HepG2 (cell line): ENCODE results near the gene GSTM4. TPM values are rescaled to one million over a fixed set of nuclear protein-coding genes. Genes with fewer than 3 reads are reported as not detected.

Experiments
- ATAC-seq: fragments of 200-7000 bp; cut with Tn5 transposase; 3 replicates; pipeline ENCODE4 v1.9.1; 2020; ENCODE audit warnings: mild to moderate bottlenecking, moderate library complexity
- BruUV-seq: library from RNA; stranded (reverse); fragments of 400-500 nt; replicated peaks from 2 replicates; lab custom pipeline; 2021; lab: Mats Ljungman, UMichigan
- CTCF ChIA-PET: fragments of 300-600 bp; formaldehyde crosslinking; extraction: SDS; loops from one replicate; lab custom pipeline; 2021; ENCODE audit warnings: low total read pairs, inconsistent platforms, low intra/inter-chr PET ratio; lab: Yijun Ruan, JAX
- POLR2A ChIA-PET: fragments of 350-600 bp; sonication (Branson Sonifier 250); formaldehyde crosslinking; loops from one replicate; lab custom pipeline; 2020; ENCODE audit warnings: antibody characterized with exemption, inconsistent platforms; lab: Yijun Ruan, JAX
- DNase-seq: peaks from one replicate; pipeline ENCODE4 v3.0.0-alpha.2; 2015; ENCODE audit warnings: low spot score
- FAIRE-seq: peaks from 3 replicates; lab custom pipeline; 2011; peaks lifted over from hg19 to GRCh38; lab: Jason Lieb, UNC
- H2AFZ ChIP-seq: one replicate; pipeline ENCODE4 v1.6.1; 2011; ENCODE audit warnings: low read length, inconsistent platforms
- H3K27ac ChIP-seq: fragments of 300-600 bp; 3 replicates; pipeline ENCODE4 v1.8.0; 2011; ENCODE audit warnings: mixed run types, mild to moderate bottlenecking, mixed read lengths, low read length, inconsistent platforms; ENCODE audit not compliant: insufficient read depth; ENCODE audit errors: extremely low read length
- H3K27me3 ChIP-seq, 2 experiments: fragments of 200-600 bp in 1 of 2; 2 replicates in 1 of 2; 3 replicates in 1 of 2; pipeline versions ENCODE4 v1.6.0 to v1.8.0; 2011; ENCODE audit warnings: low read length in 2 of 2, mild to moderate bottlenecking in 2 of 2, moderate library complexity in 2 of 2, inconsistent platforms in 1 of 2; ENCODE audit not compliant: insufficient read depth in 2 of 2, control insufficient read depth in 1 of 2
- H3K36me3 ChIP-seq, 2 experiments: fragments of 200-600 bp in 1 of 2; replicated peaks in 1 of 2; 2 replicates in 1 of 2; 3 replicates in 1 of 2; pipeline versions ENCODE4 v1.5.1 to v1.8.0; 2011; ENCODE audit warnings: low read length in 2 of 2, inconsistent platforms in 1 of 2; ENCODE audit not compliant: insufficient read depth in 2 of 2, control insufficient read depth in 1 of 2
- H3K4me1 ChIP-seq: 2 replicates; pipeline ENCODE4 v1.5.1; 2012; ENCODE audit warnings: low read length, inconsistent platforms; ENCODE audit not compliant: insufficient read depth
- H3K4me2 ChIP-seq: 2 replicates; pipeline ENCODE4 v1.6.0; 2011; ENCODE audit warnings: low read depth, low read length, inconsistent platforms
- H3K4me3 ChIP-seq, 3 experiments: fragments of 200-600 bp in 1 of 3; sonication (generic), shearing (Covaris generic) in 1 of 3; replicated peaks in 1 of 3; 2 replicates each; pipeline ENCODE4 v1.5.1; 2011 to 2016; ENCODE audit warnings: low read length in 3 of 3, inconsistent platforms in 2 of 3, low read depth in 2 of 3, mild to moderate bottlenecking in 2 of 3, control low read depth in 1 of 3, mixed read lengths in 1 of 3; ENCODE audit not compliant: insufficient read depth in 1 of 3
- H3K79me2 ChIP-seq: one replicate; pipeline ENCODE4 v1.6.1; 2011; ENCODE audit warnings: low read length, inconsistent platforms; ENCODE audit not compliant: insufficient read depth
- H3K9ac ChIP-seq: 2 replicates; pipeline ENCODE4 v1.6.0; 2011; ENCODE audit warnings: mild to moderate bottlenecking, low read depth, low read length, inconsistent platforms; ENCODE audit not compliant: insufficient read depth
- H3K9me3 ChIP-seq: 2 replicates; pipeline ENCODE4 v1.5.1; 2012; ENCODE audit warnings: mild to moderate bottlenecking, low read length
- H4K20me1 ChIP-seq: 2 replicates; pipeline ENCODE4 v1.6.0; 2011; ENCODE audit warnings: inconsistent platforms, mild to moderate bottlenecking, low read length, moderate library complexity; ENCODE audit not compliant: insufficient read depth
- ARNT2 ChIP-seq: sonication (generic); formaldehyde crosslinking; IDR thresholded peaks from 2 replicates; pipeline ENCODE4 v1.8.0; 2022; ENCODE audit warnings: mild to moderate bottlenecking, low read depth, missing genetic modification reagents, moderate library complexity
- ERF ChIP-seq: IDR thresholded peaks from 2 replicates; pipeline ENCODE4 v1.6.1; 2018; ENCODE audit warnings: missing biosample characterization, missing genetic modification reagents
- FIP1L1 ChIP-seq: fragments of 200-400 bp; formaldehyde crosslinking; IDR thresholded peaks from 2 replicates; pipeline ENCODE4 v1.6.1; 2018; ENCODE audit warnings: low read depth, mild to moderate bottlenecking, low read length, moderate library complexity, borderline replicate concordance; ENCODE audit not compliant: insufficient read depth
- GATAD1 ChIP-seq: IDR thresholded peaks from 2 replicates; pipeline ENCODE4 v1.6.1; 2016; ENCODE audit warnings: missing genetic modification reagents, missing compliant biosample characterization
- HNRNPUL1 ChIP-seq: fragments of 200-400 bp; formaldehyde crosslinking; IDR thresholded peaks from 2 replicates; pipeline ENCODE4 v1.6.1; 2017; ENCODE audit warnings: low read depth, mild to moderate bottlenecking, low read length, moderate library complexity
- KAT8 ChIP-seq: IDR thresholded peaks from 2 replicates; pipeline ENCODE4 v1.6.1; 2016; ENCODE audit warnings: missing genetic modification reagents, missing compliant biosample characterization
- NR2F2 ChIP-seq: IDR thresholded peaks from 2 replicates; pipeline ENCODE4 v1.6.1; 2012; ENCODE audit warnings: low read depth, inconsistent platforms, borderline replicate concordance
- PAF1 ChIP-seq: IDR thresholded peaks from 2 replicates; pipeline ENCODE4 v1.6.1; 2016; ENCODE audit warnings: missing genetic modification reagents, missing compliant biosample characterization
- PHF20 ChIP-seq: sonication (generic); formaldehyde crosslinking; IDR thresholded peaks from 2 replicates; pipeline ENCODE4 v1.5.0; 2020; ENCODE audit warnings: mild to moderate bottlenecking, missing genetic modification reagents
- RBAK ChIP-seq: sonication (generic); formaldehyde crosslinking; IDR thresholded peaks from 2 replicates; pipeline ENCODE4 v1.5.1; 2020; ENCODE audit warnings: mild to moderate bottlenecking, missing genetic modification reagents
- SMYD3 ChIP-seq: sonication (generic); formaldehyde crosslinking; IDR thresholded peaks from 2 replicates; pipeline ENCODE4 v1.8.1; 2023; ENCODE audit warnings: mild to moderate bottlenecking, missing genetic modification reagents
- SPEN ChIP-seq: sonication (generic); formaldehyde crosslinking; IDR thresholded peaks from 2 replicates; pipeline ENCODE4 v1.5.1; 2020; ENCODE audit warnings: low read depth, mild to moderate bottlenecking, missing genetic modification reagents
- TAF15 ChIP-seq: fragments of 200-400 bp; formaldehyde crosslinking; IDR thresholded peaks from one replicate; pipeline ENCODE4 v1.6.1; 2018; ENCODE audit warnings: mild to moderate bottlenecking, low read depth, low read length; ENCODE audit not compliant: poor library complexity, severe bottlenecking
- ZNF207 ChIP-seq: fragments of 450-650 bp; IDR thresholded peaks from 2 replicates; pipeline ENCODE4 v1.6.1; 2016; ENCODE audit warnings: antibody characterized with exemption, borderline replicate concordance
- ZNF282 ChIP-seq: fragments of 450-650 bp; IDR thresholded peaks from 2 replicates; pipeline ENCODE4 v1.6.1; 2018; ENCODE audit not compliant: partially characterized antibody
- ZNF33B ChIP-seq: sonication (generic); formaldehyde crosslinking; IDR thresholded peaks from 2 replicates; pipeline ENCODE4 v1.5.1; 2020; ENCODE audit warnings: mild to moderate bottlenecking, missing genetic modification reagents
- ZNF792 ChIP-seq: IDR thresholded peaks from 2 replicates; pipeline ENCODE4 v1.6.1; 2016
- ZSCAN29 ChIP-seq: sonication (generic); formaldehyde crosslinking; conservative IDR thresholded peaks from 2 replicates; pipeline ENCODE4 v1.4.0; 2020; ENCODE audit warnings: mild to moderate bottlenecking, missing genetic modification reagents
- ZSCAN30 ChIP-seq: sonication (generic); formaldehyde crosslinking; IDR thresholded peaks from 2 replicates; pipeline ENCODE4 v1.5.0; 2020; ENCODE audit warnings: mild to moderate bottlenecking, missing genetic modification reagents
- ZSCAN9 ChIP-seq: IDR thresholded peaks from 2 replicates; pipeline ENCODE4 v1.6.1; 2016; ENCODE audit warnings: borderline replicate concordance
- WGBS: methylation state at CpG from one replicate; pipeline ENCODE4 v1.1.6; 2017; ENCODE audit warnings: low lambda C conversion rate; 5-methylcytosine and 5-hydroxymethylcytosine counted together
- in situ Hi-C: cut with HindIII; loops from 2 replicates; pipeline ENCODE4 v1.10.0; 2017; ENCODE audit warnings: low pct_unique_long_range_greater_than_20kb; ENCODE audit not compliant: extremely low pct_ligation_motif_present
- intact Hi-C: fragments of 100-400 bp; cut with micrococcal nuclease; formaldehyde crosslinking; loops from one replicate; pipeline ENCODE4 v1.10.0; 2022; ENCODE audit not compliant: unreplicated experiment
- polyA plus RNA-seq, 8 experiments: library from polyadenylated mRNA; depleted of rRNA in 3 of 8; stranded (reverse) in 7 of 8; unstranded in 1 of 8; fragments of >200 nt; fragmentation: Illumina TruSeq in 4 of 8; extraction: Trizol in 4 of 8; gene quantifications; 2 replicates each; pipeline versions ENCODE4 v1.2.1 to v1.2.3, GENCODE V29; 2011 to 2016; ENCODE audit warnings: low read depth in 4 of 8, missing spikeins in 1 of 8, mixed read lengths in 1 of 8; ENCODE audit not compliant: insufficient read depth in 1 of 8
- total RNA-seq, 5 experiments: library from RNA; depleted of rRNA; stranded (reverse); fragments of >200 nt; fragmentation: Illumina TruSeq; extraction: Trizol; gene quantifications; 2 replicates each; pipeline ENCODE4 v1.2.3, GENCODE V29; 2016; ENCODE audit warnings: low read depth in 1 of 5
- TF ChIP-seq, protein P1 (sequence below): sonication (generic); formaldehyde crosslinking; IDR thresholded peaks from 2 replicates; pipeline ENCODE4 v1.4.0; 2020; ENCODE audit warnings: missing genetic modification reagents
- TF ChIP-seq, protein P2 (sequence below): sonication (generic); IDR thresholded peaks from 2 replicates; pipeline ENCODE4 v1.6.1; 2016; ENCODE audit warnings: low read depth, borderline replicate concordance
- TF ChIP-seq, protein P3 (sequence below): sonication (generic); formaldehyde crosslinking; IDR thresholded peaks from 2 replicates; pipeline ENCODE4 v1.5.1; 2020; ENCODE audit warnings: mild to moderate bottlenecking, missing genetic modification reagents

Gene GSTM4
- total and polyA plus RNA-seq, 2 of the 13 experiments (the other 11 are each of a cell fraction or from before 2014, with no cell fraction given) = 25.3 to 40.8 TPM

DNA sequence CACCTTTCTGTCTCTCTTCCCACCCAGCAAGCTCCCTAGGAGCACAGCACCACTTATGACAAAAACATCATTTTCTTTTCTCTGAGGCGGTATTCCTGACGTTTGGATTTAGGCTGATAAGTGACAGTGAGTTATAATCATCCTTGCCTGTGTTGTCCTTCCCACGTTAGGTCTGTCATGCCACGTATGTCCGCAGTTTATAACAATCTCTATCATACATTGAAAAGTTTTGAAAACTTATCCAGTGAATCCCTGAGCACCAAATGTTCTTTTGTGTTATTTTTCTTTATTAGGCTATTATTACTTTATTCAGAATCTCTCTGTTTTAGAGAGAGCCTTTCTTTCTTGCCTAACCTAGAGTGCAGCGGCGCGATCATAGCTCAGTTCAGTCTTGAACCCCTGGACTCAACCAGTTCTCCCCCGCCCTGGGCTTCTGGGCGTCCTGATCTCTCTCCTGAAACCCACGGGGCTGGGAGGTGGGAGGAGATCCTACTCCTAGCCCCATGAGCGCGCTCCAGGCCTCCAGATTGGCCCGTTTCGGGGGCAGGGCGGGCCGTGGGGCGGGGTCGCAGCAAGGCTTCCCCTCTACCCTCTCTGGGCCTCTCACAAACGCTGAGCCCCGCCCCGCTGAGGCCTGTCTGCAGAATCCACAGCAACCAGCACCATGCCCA lies 11.7 kb downstream of the GSTM4 start, which contains the start of gene GSTM2:
GSTM2 (plus strand) TSS at position 606 of the 671 bp plus-strand sequence; CDS start at position 665, 59 bp downstream.
- no TSS peak for BruUV-seq
- no peaks in the 10 kb centered on the region; a peak in 1 of 5 replicates for H3K36me3 ChIP-seq
- CTCF ChIA-PET = no interaction called here
- DNase-seq = peak; percentile 80
- peak; percentile 100 for ATAC-seq
- intact Hi-C loops = no loop called here
- H3K4me1 ChIP-seq = peaks cover 13% of the 10 kb centered on the region
- peak within 1 kb of the TSS; percentile 56 to 70 (median 58) for H3K4me3 ChIP-seq
- in situ Hi-C loops = loop anchor here (10.0 kb wide), 1 partner anchor 47 kb away; the partner anchor contains the start of gene GSTM5
- H3K9me3 ChIP-seq = no peaks in the 10 kb centered on the region
- WGBS = 24% methylated on average over 13 of the region's 22 CpGs
- no peak within 1 kb of the TSS for H3K27ac ChIP-seq
- peak; percentile 39 for FAIRE-seq
- peak within 1 kb of the TSS; percentile 80 for H3K4me2 ChIP-seq
- peak within 1 kb of the TSS; percentile 50 for H2AFZ ChIP-seq
- H4K20me1 ChIP-seq = no peaks in the 10 kb centered on the region
- peak within 1 kb of the TSS; percentile 55; the same call in 1 of the 2 replicates for H3K9ac ChIP-seq
- no peaks in the 10 kb centered on the region for H3K27me3 ChIP-seq
- POLR2A ChIA-PET = interaction anchor here (1.1 to 1.8 kb wide), 2 partner anchors 11 to 27 kb away, joined by 3 to 10 read pairs; partner anchors contain the start of gene GSTM4
- no peaks in the 10 kb centered on the region for H3K79me2 ChIP-seq
- TF ChIP-seq HNRNPUL1 (no peak), ZNF792 (CRISPR knock-in tag) (no peak), ZSCAN9 (CRISPR knock-in tag) (no peak), ZNF282 (no peak), SMYD3 (no peak), NR2F2 (no peak), ZSCAN30 (CRISPR knock-in tag) (no peak), ZNF33B (CRISPR knock-in tag) (no peak), TAF15 (no peak), GATAD1 (no peak), KAT8 (no peak), SPEN (CRISPR knock-in tag) (no peak), FIP1L1 (no peak), ARNT2 (CRISPR knock-in tag) (no peak), ERF (CRISPR knock-in tag) (no peak), PAF1 (CRISPR knock-in tag) (no peak), RBAK (no peak), ZSCAN29 (CRISPR knock-in tag) (no peak), ZNF207 (no peak), PHF20 (CRISPR knock-in tag) (no peak)
- TF ChIP-seq, protein P1, sequence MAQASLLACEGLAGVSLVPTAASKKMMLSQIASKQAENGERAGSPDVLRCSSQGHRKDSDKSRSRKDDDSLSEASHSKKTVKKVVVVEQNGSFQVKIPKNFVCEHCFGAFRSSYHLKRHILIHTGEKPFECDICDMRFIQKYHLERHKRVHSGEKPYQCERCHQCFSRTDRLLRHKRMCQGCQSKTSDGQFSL (CRISPR knock-in tag) = no peak
- TF ChIP-seq, protein P2, sequence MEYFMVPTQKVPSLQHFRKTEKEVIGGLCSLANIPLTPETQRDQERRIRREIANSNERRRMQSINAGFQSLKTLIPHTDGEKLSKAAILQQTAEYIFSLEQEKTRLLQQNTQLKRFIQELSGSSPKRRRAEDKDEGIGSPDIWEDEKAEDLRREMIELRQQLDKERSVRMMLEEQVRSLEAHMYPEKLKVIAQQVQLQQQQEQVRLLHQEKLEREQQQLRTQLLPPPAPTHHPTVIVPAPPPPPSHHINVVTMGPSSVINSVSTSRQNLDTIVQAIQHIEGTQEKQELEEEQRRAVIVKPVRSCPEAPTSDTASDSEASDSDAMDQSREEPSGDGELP = no peak; the same call in 1 of the 2 replicates
- TF ChIP-seq, protein P3, sequence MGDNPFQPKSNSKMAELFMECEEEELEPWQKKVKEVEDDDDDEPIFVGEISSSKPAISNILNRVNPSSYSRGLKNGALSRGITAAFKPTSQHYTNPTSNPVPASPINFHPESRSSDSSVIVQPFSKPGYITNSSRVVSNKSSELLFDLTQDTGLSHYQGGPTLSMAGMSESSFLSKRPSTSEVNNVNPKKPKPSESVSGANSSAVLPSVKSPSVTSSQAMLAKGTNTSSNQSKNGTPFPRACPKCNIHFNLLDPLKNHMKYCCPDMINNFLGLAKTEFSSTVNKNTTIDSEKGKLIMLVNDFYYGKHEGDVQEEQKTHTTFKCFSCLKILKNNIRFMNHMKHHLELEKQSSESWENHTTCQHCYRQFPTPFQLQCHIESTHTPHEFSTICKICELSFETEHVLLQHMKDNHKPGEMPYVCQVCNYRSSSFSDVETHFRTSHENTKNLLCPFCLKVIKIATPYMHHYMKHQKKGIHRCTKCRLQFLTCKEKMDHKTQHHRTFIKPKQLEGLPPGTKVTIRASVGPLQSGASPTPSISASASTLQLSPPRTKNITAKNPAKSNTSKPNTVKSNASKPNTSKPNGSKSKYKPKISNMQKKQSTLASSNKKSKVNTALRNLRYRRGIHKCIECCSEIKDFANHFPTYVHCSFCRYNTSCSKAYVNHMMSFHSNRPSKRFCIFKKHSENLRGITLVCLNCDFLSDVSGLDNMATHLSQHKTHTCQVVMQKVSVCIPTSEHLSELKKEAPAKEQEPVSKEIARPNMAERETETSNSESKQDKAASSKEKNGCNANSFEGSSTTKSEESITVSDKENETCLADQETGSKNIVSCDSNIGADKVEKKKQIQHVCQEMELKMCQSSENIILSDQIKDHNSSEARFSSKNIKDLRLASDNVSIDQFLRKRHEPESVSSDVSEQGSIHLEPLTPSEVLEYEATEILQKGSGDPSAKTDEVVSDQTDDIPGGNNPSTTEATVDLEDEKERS (CRISPR knock-in tag) = no peak
